K562 (cell line): Measurements from ENCODE around the gene HAUS5. TPM values are rescaled to one million over a fixed set of nuclear protein-coding genes. Genes with fewer than 3 reads are reported as not detected.
A peak's percentile ranks its signal among the peaks of the same experiment; 100 is the strongest.

Source experiments
- BRCA1 ChIP-seq, 2 experiments: fragments of 450-650 bp in 1 of 2; sonication (generic) in 1 of 2; formaldehyde crosslinking in 1 of 2; IDR thresholded peaks; 2 replicates each; pipeline versions ENCODE4 v1.5.0 to v1.6.1; 2017 to 2020; ENCODE audit warnings: mild to moderate bottlenecking in 1 of 2, missing genetic modification reagents in 1 of 2
- C11orf30 ChIP-seq: fragments of 450-650 bp; IDR thresholded peaks from 2 replicates; pipeline ENCODE4 v1.6.1; 2016; ENCODE audit warnings: low read depth, mild to moderate bottlenecking
- CEBPG ChIP-seq, 3 experiments: fragments of 200-800 bp in 1 of 3; sonication (Bioruptor generic) in 1 of 3; sonication (generic) in 1 of 3; formaldehyde crosslinking in 1 of 3; IDR thresholded peaks in 2 of 3; conservative IDR thresholded peaks in 1 of 3; 2 replicates each; pipeline versions ENCODE4 v1.6.1 to v1.8.0; 2016 to 2022; ENCODE audit warnings: missing compliant biosample characterization in 2 of 3, missing genetic modification characterization in 2 of 3, mild to moderate bottlenecking in 1 of 3, missing genetic modification reagents in 1 of 3
- CSDE1 ChIP-seq, 2 experiments: fragments of 450-650 bp; IDR thresholded peaks; 2 replicates each; pipeline ENCODE4 v1.6.1; 2016; ENCODE audit warnings: mild to moderate bottlenecking in 1 of 2
- DIDO1 ChIP-seq: fragments of 450-650 bp; IDR thresholded peaks from 2 replicates; pipeline ENCODE4 v1.6.1; 2016; ENCODE audit warnings: low read depth, missing biosample characterization, missing genetic modification characterization
- EGR1 ChIP-seq: fragments of 450-650 bp; conservative IDR thresholded peaks from 2 replicates; pipeline ENCODE4 v1.6.1; 2017; ENCODE audit warnings: mild to moderate bottlenecking
- EP300 ChIP-seq: IDR thresholded peaks from 2 replicates; pipeline ENCODE4 v1.6.1; 2012; ENCODE audit warnings: low read length, improper control_type of control experiment
- FOXK2 ChIP-seq, 2 experiments: fragments of 450-650 bp; IDR thresholded peaks in 1 of 2; conservative IDR thresholded peaks in 1 of 2; 2 replicates each; pipeline ENCODE4 v1.6.1; 2016; ENCODE audit warnings: low read depth in 2 of 2, mild to moderate bottlenecking in 1 of 2
- GABPA ChIP-seq: fragments of 200-800 bp; sonication (Bioruptor generic); conservative IDR thresholded peaks from 2 replicates; pipeline ENCODE4 v1.6.1; 2016; ENCODE audit warnings: low read depth, missing genetic modification characterization, missing compliant biosample characterization
- GATAD2A ChIP-seq: fragments of 450-650 bp; IDR thresholded peaks from 2 replicates; pipeline ENCODE4 v1.6.1; 2017
- MCM2 ChIP-seq: fragments of 450-650 bp; IDR thresholded peaks from 2 replicates; pipeline ENCODE4 v1.6.1; 2017; ENCODE audit warnings: low read depth, mild to moderate bottlenecking
- MYBL2 ChIP-seq, 2 experiments: fragments of 450-650 bp in 1 of 2; sonication (generic) in 1 of 2; formaldehyde crosslinking in 1 of 2; IDR thresholded peaks; 2 replicates each; pipeline versions ENCODE4 v1.6.1 to v1.8.1; 2017 to 2022; ENCODE audit warnings: borderline replicate concordance in 1 of 2, inconsistent platforms in 1 of 2, low read depth in 1 of 2, mild to moderate bottlenecking in 1 of 2, missing genetic modification reagents in 1 of 2, moderate library complexity in 1 of 2
- NFYB ChIP-seq: IDR thresholded peaks from 2 replicates; pipeline ENCODE4 v1.6.1; 2011; ENCODE audit warnings: mild to moderate bottlenecking, moderate library complexity; ENCODE audit not compliant: insufficient read length; ENCODE audit errors: extremely low read depth
- POLR2G ChIP-seq: fragments of 200-400 bp; formaldehyde crosslinking; IDR thresholded peaks from 2 replicates; pipeline ENCODE4 v1.6.1; 2017; ENCODE audit warnings: low read depth, mild to moderate bottlenecking, antibody characterized with exemption, low read length, moderate library complexity
- RB1 ChIP-seq: fragments of 450-650 bp; IDR thresholded peaks from 2 replicates; pipeline ENCODE4 v1.6.1; 2017; ENCODE audit warnings: low read depth, mild to moderate bottlenecking
- RUNX1 ChIP-seq: sonication (generic); IDR thresholded peaks from 2 replicates; pipeline ENCODE4 v1.6.1; 2016; ENCODE audit warnings: antibody characterized with exemption, low read depth
- SMARCC2 ChIP-seq: fragments of 450-650 bp; IDR thresholded peaks from 2 replicates; pipeline ENCODE4 v1.6.1; 2017; ENCODE audit warnings: antibody characterized with exemption, moderate library complexity, mild to moderate bottlenecking, low read depth
- TAF1 ChIP-seq: IDR thresholded peaks from 2 replicates; pipeline ENCODE4 v1.6.1; 2011; ENCODE audit warnings: mild to moderate bottlenecking, low read length, moderate library complexity; ENCODE audit not compliant: insufficient read depth, control insufficient read depth, severe bottlenecking; ENCODE audit errors: extremely low read depth
- polyA plus RNA-seq, 8 experiments: library from polyadenylated mRNA; depleted of rRNA in 4 of 8; stranded (reverse) in 5 of 8; unstranded in 3 of 8; fragments of >200 nt; fragmentation: Nextera tagmentation in 2 of 8; fragmentation: Illumina TruSeq in 1 of 8; extraction: Ambion mirVana in 2 of 8; extraction: Trizol in 1 of 8; gene quantifications; 2 replicates each; pipeline versions ENCODE4 v1.2.1 to v1.2.3, GENCODE V29; 2011 to 2014; ENCODE audit warnings: inconsistent platforms in 1 of 8, missing spikeins in 1 of 8
- total RNA-seq, 7 experiments: library from RNA; depleted of rRNA in 6 of 7; stranded (reverse); fragments of >200 nt in 6 of 7; fragmentation: Illumina TruSeq in 2 of 7; extraction: Trizol in 2 of 7; gene quantifications; 2 replicates each; pipeline versions ENCODE4 v1.2.1 to v1.2.3, GENCODE V29; 2011 to 2021; ENCODE audit warnings: low replicate concordance in 1 of 7
- TF ChIP-seq, protein P1 (sequence below): fragments of 450-650 bp; IDR thresholded peaks from 2 replicates; pipeline ENCODE4 v1.6.1; 2014; ENCODE audit warnings: low read depth, mild to moderate bottlenecking, moderate library complexity, borderline replicate concordance
- TF ChIP-seq, protein P2 (sequence below): fragments of 250-450 bp; sonication (Bioruptor Pico); IDR thresholded peaks from 2 replicates; pipeline ENCODE4 v1.4.0; 2020
- TF ChIP-seq, protein P3 (sequence below): fragments of 250-450 bp; sonication (Bioruptor Pico); IDR thresholded peaks from 2 replicates; pipeline ENCODE4 v1.5.0; 2021; ENCODE audit warnings: mild to moderate bottlenecking, borderline replicate concordance

HAUS5 gene
- total and polyA plus RNA-seq, 9 of the 15 experiments (the other 6 are each of a cell fraction or from before 2014, with no cell fraction given), result 3.5 to 41.3 (median 14.2) TPM

DNA sequence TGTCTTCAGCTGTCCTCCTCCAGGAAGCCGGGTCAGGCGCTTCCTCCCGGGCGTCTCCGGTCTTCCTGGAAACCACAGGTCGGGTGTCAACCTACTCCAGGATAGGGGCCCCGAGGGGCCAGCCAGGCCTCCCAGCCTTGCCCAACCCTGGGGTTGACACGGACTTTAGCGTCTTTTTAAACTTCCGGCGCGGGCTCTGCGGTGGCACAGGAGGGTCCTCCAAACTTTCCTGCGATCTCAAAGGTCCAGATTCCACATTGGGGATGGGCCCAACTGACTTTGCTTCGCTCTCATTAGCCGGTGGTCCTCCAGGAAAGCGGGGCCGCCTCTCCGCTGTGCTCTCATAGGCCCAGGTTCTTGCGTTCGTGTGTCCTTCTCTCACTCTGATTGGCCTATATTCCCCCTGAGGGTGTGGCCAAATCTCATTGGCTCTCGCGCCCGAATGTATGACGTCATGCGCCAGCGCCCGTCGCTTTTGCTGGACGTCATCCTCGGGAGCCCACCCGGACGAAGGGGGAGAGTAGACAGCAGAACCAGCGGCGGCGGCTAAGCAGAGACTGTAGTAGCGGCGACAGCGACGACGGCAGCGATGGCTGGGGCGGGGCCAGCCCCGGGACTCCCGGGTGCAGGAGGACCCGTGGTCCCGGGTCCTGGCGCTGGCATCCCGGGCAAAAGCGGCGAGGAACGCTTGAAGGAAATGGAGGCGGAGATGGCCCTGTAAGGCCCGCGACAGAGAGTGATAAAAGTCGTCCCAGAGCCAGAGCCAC is 16.2 kb downstream of the HAUS5 start, which contains the start of gene RBM42 (continued):
- TF ChIP-seq GATAD2A (peak; percentile 32; the same call in 1 of the 2 replicates), FOXK2 (conservative IDR thresholded peaks at IDR 0.05 in 1 of 2, IDR thresholded peaks at IDR 0.05 in 1 of 2; ENCODE audit: low read depth in 2 of 2) (peak; percentile 72 to 89; a peak in 3 of 4 replicates), NFYB (peak; percentile 93), DIDO1 (peak; percentile 98), TAF1 (peak; percentile 16), MCM2 (no peak), SMARCC2 (0 out of 2 replicates have a peak, but pooled peaks have one; percentile 18), CSDE1 (IDR thresholded peaks at IDR 0.05) (peak in 1 of 2 experiments; percentile 99; a peak in 2 of 4 replicates), GABPA (tag) (peak; percentile 78), EGR1 (0 out of 2 replicates have a peak, but pooled peaks have one; percentile 21), BRCA1 (IDR thresholded peaks at IDR 0.05) (no peak), BRCA1 (CRISPR knock-in tag; IDR thresholded peaks at IDR 0.05) (no peak), EP300 (0 out of 2 replicates have a peak, but pooled peaks have one; percentile 12), RUNX1 (0 out of 2 replicates have a peak, but pooled peaks have one; percentile 54), C11orf30 (peak; percentile 100), RB1 (peak; percentile 49), MYBL2 (IDR thresholded peaks at IDR 0.05; ENCODE audit: low read depth) (peak; percentile 77), MYBL2 (CRISPR knock-in tag; IDR thresholded peaks at IDR 0.05; ENCODE audit: borderline replicate concordance) (no peak), POLR2G (peak; percentile 83), CEBPG (CRISPR knock-in tag; IDR thresholded peaks at IDR 0.05) (0 out of 2 replicates have a peak, but pooled peaks have one; percentile 37), CEBPG (tag; conservative IDR thresholded peaks at IDR 0.05 in 1 of 2, IDR thresholded peaks at IDR 0.05 in 1 of 2) (no peak)
- TF ChIP-seq, protein P1, sequence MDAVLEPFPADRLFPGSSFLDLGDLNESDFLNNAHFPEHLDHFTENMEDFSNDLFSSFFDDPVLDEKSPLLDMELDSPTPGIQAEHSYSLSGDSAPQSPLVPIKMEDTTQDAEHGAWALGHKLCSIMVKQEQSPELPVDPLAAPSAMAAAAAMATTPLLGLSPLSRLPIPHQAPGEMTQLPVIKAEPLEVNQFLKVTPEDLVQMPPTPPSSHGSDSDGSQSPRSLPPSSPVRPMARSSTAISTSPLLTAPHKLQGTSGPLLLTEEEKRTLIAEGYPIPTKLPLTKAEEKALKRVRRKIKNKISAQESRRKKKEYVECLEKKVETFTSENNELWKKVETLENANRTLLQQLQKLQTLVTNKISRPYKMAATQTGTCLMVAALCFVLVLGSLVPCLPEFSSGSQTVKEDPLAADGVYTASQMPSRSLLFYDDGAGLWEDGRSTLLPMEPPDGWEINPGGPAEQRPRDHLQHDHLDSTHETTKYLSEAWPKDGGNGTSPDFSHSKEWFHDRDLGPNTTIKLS, result peak; percentile 66; the same call in 1 of the 2 replicates
- TF ChIP-seq, protein P2, sequence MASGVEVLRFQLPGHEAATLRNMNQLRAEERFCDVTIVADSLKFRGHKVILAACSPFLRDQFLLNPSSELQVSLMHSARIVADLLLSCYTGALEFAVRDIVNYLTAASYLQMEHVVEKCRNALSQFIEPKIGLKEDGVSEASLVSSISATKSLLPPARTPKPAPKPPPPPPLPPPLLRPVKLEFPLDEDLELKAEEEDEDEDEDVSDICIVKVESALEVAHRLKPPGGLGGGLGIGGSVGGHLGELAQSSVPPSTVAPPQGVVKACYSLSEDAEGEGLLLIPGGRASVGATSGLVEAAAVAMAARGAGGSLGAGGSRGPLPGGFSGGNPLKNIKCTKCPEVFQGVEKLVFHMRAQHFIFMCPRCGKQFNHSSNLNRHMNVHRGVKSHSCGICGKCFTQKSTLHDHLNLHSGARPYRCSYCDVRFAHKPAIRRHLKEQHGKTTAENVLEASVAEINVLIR, result peak; percentile 100
- TF ChIP-seq, protein P3, sequence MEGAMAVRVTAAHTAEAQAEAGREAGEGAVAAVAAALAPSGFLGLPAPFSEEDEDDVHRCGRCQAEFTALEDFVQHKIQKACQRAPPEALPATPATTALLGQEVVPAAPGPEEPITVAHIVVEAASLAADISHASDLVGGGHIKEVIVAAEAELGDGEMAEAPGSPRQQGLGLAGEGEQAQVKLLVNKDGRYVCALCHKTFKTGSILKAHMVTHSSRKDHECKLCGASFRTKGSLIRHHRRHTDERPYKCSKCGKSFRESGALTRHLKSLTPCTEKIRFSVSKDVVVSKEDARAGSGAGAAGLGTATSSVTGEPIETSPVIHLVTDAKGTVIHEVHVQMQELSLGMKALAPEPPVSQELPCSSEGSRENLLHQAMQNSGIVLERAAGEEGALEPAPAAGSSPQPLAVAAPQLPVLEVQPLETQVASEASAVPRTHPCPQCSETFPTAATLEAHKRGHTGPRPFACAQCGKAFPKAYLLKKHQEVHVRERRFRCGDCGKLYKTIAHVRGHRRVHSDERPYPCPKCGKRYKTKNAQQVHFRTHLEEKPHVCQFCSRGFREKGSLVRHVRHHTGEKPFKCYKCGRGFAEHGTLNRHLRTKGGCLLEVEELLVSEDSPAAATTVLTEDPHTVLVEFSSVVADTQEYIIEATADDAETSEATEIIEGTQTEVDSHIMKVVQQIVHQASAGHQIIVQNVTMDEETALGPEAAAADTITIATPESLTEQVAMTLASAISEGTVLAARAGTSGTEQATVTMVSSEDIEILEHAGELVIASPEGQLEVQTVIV (CRISPR knock-in tag), result no peak
